SH-SY5Y (cell line): ENCODE measurements around the gene EPHA10.

ENCODE experiments used
- GATA2 ChIP-seq: IDR thresholded peaks from 2 replicates; pipeline ENCODE4 v1.6.1; 2011; ENCODE audit warnings: mild to moderate bottlenecking, low read depth, low read length
- GATA3 ChIP-seq: IDR thresholded peaks from 2 replicates; pipeline ENCODE4 v1.6.1; 2011; ENCODE audit warnings: low read depth, mild to moderate bottlenecking, low read length, moderate library complexity

DNA sequence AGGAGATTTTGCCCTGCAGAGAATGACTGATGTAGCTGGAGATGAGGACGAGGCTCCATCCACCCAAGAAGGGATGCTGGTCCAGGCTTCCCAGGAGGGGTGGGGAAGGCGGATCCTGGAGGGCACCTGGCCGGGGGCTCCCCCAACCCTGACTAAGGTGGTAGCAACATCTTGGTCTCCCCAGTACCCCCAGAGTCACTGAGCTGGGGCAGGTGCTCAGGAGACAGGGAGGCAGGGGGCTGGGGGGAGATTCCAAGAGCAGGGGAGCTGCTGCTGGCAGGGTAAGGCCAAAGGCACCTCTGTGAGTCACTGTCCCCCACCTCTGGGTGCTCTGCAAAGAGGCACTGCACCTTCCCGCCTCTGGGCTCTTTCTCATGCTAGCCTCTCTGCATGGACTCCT, 48.6 kb downstream of the EPHA10 start:
- TF ChIP-seq GATA2 (no peak), GATA3 (no peak)
